ENCODE data around the gene IFNA4. TPM values are rescaled to one million over a fixed set of nuclear protein-coding genes. Genes with fewer than 3 reads are reported as not detected.
"Not testable (repeated sequence)": the region's sequence is repeated elsewhere in the genome, so short reads cannot be mapped to it uniquely, and the experiment has no call there.

Gene IFNA4
- total RNA-seq = not detected in 2 replicates

- not testable (repeated sequence) for DNase-seq (ENCODE audit: low read depth in 2 of 2)
Observed at GRCh38 chr9:21187487-21187886, at the start of gene IFNA4. Gene IFNA4, minus strand, starts transcription at chr9:21187587. Its CDS starts 56 bp downstream, at chr9:21187531.

- DNase-seq (ENCODE audit: low read depth in 2 of 2) = not testable (repeated sequence)
Observed at GRCh38 chr9:21236360-21236714, 49.0 kb upstream of the IFNA4 start.

GRCh38 chr9:21235468-21236359 lies 48.3 kb upstream of the IFNA4 start:
- peak; percentile 34 to 56 for DNase-seq (ENCODE audit: low read depth in 2 of 2)

GRCh38 chr9:21234153-21234687 lies 46.8 kb upstream of the IFNA4 start:
- DNase-seq (ENCODE audit: low read depth in 2 of 2) = no peak

GRCh38 chr9:21233258-21233657 lies 45.9 kb upstream of the IFNA4 start:
- no peak for DNase-seq (ENCODE audit: low read depth in 2 of 2)

GRCh38 chr9:21228122-21228521 lies 40.7 kb upstream of the IFNA4 start, which contains the start of gene IFNA17:
Gene IFNA17, minus strand, starts transcription at chr9:21228222. Its CDS starts 49 bp downstream, at chr9:21228173.
- no peak for DNase-seq (ENCODE audit: low read depth in 2 of 2)

GRCh38 chr9:21217211-21217610 lies 29.8 kb upstream of the IFNA4 start, which contains the start of gene IFNA16:
Gene IFNA16, minus strand, starts transcription at chr9:21217311. Its CDS starts 6 bp downstream, at chr9:21217305.
- DNase-seq (ENCODE audit: low read depth in 2 of 2) = not testable (repeated sequence)

GRCh38 chr9:21213411-21214326 lies 26.3 kb upstream of the IFNA4 start:
- not testable (repeated sequence) for DNase-seq (ENCODE audit: low read depth in 2 of 2)

GRCh38 chr9:21212160-21212559 lies 24.8 kb upstream of the IFNA4 start:
- DNase-seq (ENCODE audit: low read depth in 2 of 2) = not testable (repeated sequence)

- DNase-seq (ENCODE audit: low read depth in 2 of 2) = not testable (repeated sequence)
Observed at GRCh38 chr9:21210782-21211181, 23.4 kb upstream of the IFNA4 start.

- no peak for DNase-seq (ENCODE audit: low read depth in 2 of 2)
Observed at GRCh38 chr9:21210311-21210710, 22.9 kb upstream of the IFNA4 start.

GRCh38 chr9:21207043-21207442 lies 19.7 kb upstream of the IFNA4 start, which contains the start of gene IFNA10:
Gene IFNA10, minus strand, starts transcription at chr9:21207143. Its CDS starts 46 bp downstream, at chr9:21207097.
- not testable (repeated sequence) for DNase-seq (ENCODE audit: low read depth in 2 of 2)

GRCh38 chr9:21205204-21205603 lies 17.8 kb upstream of the IFNA4 start:
- DNase-seq (ENCODE audit: low read depth in 2 of 2) = no peak

GRCh38 chr9:21202105-21202504 lies 14.7 kb upstream of the IFNA4 start, which contains the start of gene IFNA7:
Gene IFNA7, minus strand, starts transcription at chr9:21202205. Its CDS starts 40 bp downstream, at chr9:21202165.
- DNase-seq (ENCODE audit: low read depth in 2 of 2) = not testable (repeated sequence)

GRCh38 chr9:21194867-21195776 lies 7.7 kb upstream of the IFNA4 start:
- DNase-seq (ENCODE audit: low read depth in 2 of 2) = peak in 1 of 2 donors; percentile 7

- not testable (repeated sequence) for DNase-seq (ENCODE audit: low read depth in 2 of 2)
Observed at GRCh38 chr9:21182810-21183736, 4.3 kb downstream of the IFNA4 start.

GRCh38 chr9:21174671-21175070 lies 12.7 kb downstream of the IFNA4 start:
- no peak for DNase-seq (ENCODE audit: low read depth in 2 of 2)

GRCh38 chr9:21172156-21172555 lies 15.2 kb downstream of the IFNA4 start:
- DNase-seq (ENCODE audit: low read depth in 2 of 2) = no peak

GRCh38 chr9:21171351-21171750 lies 16.0 kb downstream of the IFNA4 start:
- no peak for DNase-seq (ENCODE audit: low read depth in 2 of 2)
